Measurements from ENCODE around the gene NEAT1. TPM values are rescaled to one million over a fixed set of nuclear protein-coding genes. Genes with fewer than 3 reads are reported as not detected.
A peak's percentile ranks its signal among the peaks of the same experiment; 100 is the strongest.

Gene NEAT1
- total RNA-seq, 3 donors from 2014 or later = 323 to 391 (median 351) TPM

DNA sequence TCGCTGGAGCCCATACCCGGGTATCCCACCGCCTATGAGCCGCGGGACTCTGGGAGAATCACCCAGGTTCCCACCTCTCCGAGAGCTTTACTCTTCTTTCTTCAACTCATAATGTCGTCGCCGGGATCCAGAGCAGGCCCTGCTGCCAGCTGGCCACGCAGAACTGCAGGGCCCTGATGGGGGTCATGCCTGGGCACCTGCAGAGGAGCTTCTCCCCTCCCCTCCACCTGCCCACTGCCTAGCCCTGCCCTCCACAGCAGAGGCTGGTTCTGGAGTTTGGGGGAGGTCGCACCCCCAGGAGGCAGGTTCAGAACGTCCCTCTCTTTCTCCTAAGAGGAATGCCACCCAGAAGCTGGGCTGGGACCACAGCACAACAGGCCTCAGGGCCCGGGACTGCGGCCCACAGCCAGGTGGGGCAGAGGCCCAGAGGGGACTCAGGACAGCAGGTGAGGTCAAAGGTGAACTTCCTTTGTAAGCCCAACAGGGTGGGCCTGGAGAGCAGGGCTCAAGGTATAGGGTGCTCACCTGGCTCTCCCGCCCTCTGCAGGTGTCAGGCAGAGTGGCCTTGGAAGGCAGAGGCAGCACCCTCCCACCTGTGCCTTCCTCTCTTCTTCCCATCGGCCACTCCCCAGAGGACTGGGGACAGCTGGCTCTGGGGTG, 42.0 kb upstream of the NEAT1 start:
- TF ChIP-seq, protein P1, sequence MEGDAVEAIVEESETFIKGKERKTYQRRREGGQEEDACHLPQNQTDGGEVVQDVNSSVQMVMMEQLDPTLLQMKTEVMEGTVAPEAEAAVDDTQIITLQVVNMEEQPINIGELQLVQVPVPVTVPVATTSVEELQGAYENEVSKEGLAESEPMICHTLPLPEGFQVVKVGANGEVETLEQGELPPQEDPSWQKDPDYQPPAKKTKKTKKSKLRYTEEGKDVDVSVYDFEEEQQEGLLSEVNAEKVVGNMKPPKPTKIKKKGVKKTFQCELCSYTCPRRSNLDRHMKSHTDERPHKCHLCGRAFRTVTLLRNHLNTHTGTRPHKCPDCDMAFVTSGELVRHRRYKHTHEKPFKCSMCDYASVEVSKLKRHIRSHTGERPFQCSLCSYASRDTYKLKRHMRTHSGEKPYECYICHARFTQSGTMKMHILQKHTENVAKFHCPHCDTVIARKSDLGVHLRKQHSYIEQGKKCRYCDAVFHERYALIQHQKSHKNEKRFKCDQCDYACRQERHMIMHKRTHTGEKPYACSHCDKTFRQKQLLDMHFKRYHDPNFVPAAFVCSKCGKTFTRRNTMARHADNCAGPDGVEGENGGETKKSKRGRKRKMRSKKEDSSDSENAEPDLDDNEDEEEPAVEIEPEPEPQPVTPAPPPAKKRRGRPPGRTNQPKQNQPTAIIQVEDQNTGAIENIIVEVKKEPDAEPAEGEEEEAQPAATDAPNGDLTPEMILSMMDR (IDR thresholded peaks at IDR 0.05) = no peak
- no peak for TF ChIP-seq POLR2AphosphoS5 (IDR thresholded peaks at IDR 0.05)
- no peak for TF ChIP-seq POLR2A (IDR thresholded peaks at IDR 0.05)
- no peaks in the 10 kb centered on the region for H3K9me3 ChIP-seq
- no peak overlapping the region for H3K4me3 ChIP-seq
- H3K27me3 ChIP-seq = no peaks in the 10 kb centered on the region
- peak overlapping the region; percentile 98 to 99 for H3K27ac ChIP-seq
- H3K4me1 ChIP-seq = peaks cover 0 to 18% of the 10 kb centered on the region in 2 donors
- intact Hi-C loops (cut with DNase I; ENCODE audit: low total_unique reads) = loop anchor here (5.0 to 10.0 kb wide), 2 partner anchors 37 to 134 kb away; no protein-coding TSS in a partner anchor
- H3K36me3 ChIP-seq = no peaks in the 10 kb centered on the region
- DNase-seq (ENCODE audit: low spot score in 2 of 2) = no peak

GRCh38 chr11:65381716-65382032, 40.9 kb upstream of the NEAT1 start:
- Histone ChIP-seq H3K4me3 (peak overlapping the region; percentile 42 to 68 (median 53)), H3K27ac (peak overlapping the region; percentile 98 to 99), H3K27me3 (no peaks in the 10 kb centered on the region), H3K36me3 (no peaks in the 10 kb centered on the region), H3K9me3 (no peaks in the 10 kb centered on the region), H3K4me1 (peaks cover 0 to 18% of the 10 kb centered on the region in 2 donors)
- TF ChIP-seq POLR2A (IDR thresholded peaks at IDR 0.05) (no peak), POLR2AphosphoS5 (IDR thresholded peaks at IDR 0.05) (no peak)
- TF ChIP-seq, protein P1 (IDR thresholded peaks at IDR 0.05) = no peak
- intact Hi-C loops (cut with DNase I; ENCODE audit: low total_unique reads) = loop anchor here (5.0 to 10.0 kb wide), 2 partner anchors 36 to 133 kb away; no protein-coding TSS in a partner anchor
- peak in 1 of 2 donors; percentile 86 for DNase-seq (ENCODE audit: low spot score in 2 of 2)

- peak; percentile 92 to 95 for DNase-seq (ENCODE audit: low spot score in 2 of 2)
- Histone ChIP-seq H3K27ac (peak within 1 kb of the TSS; percentile 98 to 99), H3K4me1 (peaks cover 0 to 20% of the 10 kb centered on the region in 2 donors), H3K4me3 (peak within 1 kb of the TSS; percentile 42 to 68 (median 53)), H3K9me3 (no peaks in the 10 kb centered on the region), H3K27me3 (no peaks in the 10 kb centered on the region), H3K36me3 (no peaks in the 10 kb centered on the region)
- TF ChIP-seq, protein P1 (IDR thresholded peaks at IDR 0.05) = peak; percentile 93 to 97 (median 95)
- peak; percentile 22 for TF ChIP-seq POLR2A (IDR thresholded peaks at IDR 0.05)
- peak; percentile 76 to 90 (median 81) for TF ChIP-seq POLR2AphosphoS5 (IDR thresholded peaks at IDR 0.05)
- intact Hi-C loops (cut with DNase I; ENCODE audit: low total_unique reads) = loop anchor here (5.0 to 10.0 kb wide), 2 partner anchors 35 to 133 kb away; no protein-coding TSS in a partner anchor
Measured at GRCh38 chr11:65382033-65382803, 40.4 kb upstream of the NEAT1 start, which contains the start of gene SLC25A45. TSS of gene SLC25A45 (minus strand) at chr11:65382646. CDS start at chr11:65381951, 695 bp downstream.

- Histone ChIP-seq H3K4me3 (peak overlapping the region; percentile 42 to 68 (median 53)), H3K27ac (peak overlapping the region; percentile 98 to 99), H3K9me3 (no peaks in the 10 kb centered on the region), H3K4me1 (peaks cover 0 to 26% of the 10 kb centered on the region in 2 donors), H3K27me3 (no peaks in the 10 kb centered on the region), H3K36me3 (no peaks in the 10 kb centered on the region)
- peak; percentile 94 to 96 for DNase-seq (ENCODE audit: low spot score in 2 of 2)
- TF ChIP-seq, protein P1 (IDR thresholded peaks at IDR 0.05) = no peak
- no peak for TF ChIP-seq POLR2A (IDR thresholded peaks at IDR 0.05)
- no peak for TF ChIP-seq POLR2AphosphoS5 (IDR thresholded peaks at IDR 0.05)
- intact Hi-C loops (cut with DNase I; ENCODE audit: low total_unique reads) = loop anchor here (5.0 to 10.0 kb wide), 2 partner anchors 34 to 132 kb away; no protein-coding TSS in a partner anchor
Measured at GRCh38 chr11:65382804-65383368, 39.7 kb upstream of the NEAT1 start.
